KOPT-K1 (cell line): ENCODE measurements around the gene PLSCR3.
A peak's percentile ranks its signal among the peaks of the same experiment; 100 is the strongest.

Experiments
- H3K27ac ChIP-seq: fragments of 200-600 bp; sonication (generic); 2 replicates; pipeline ENCODE4 v1.5.1; 2016; ENCODE audit warnings: antibody characterized with exemption, mild to moderate bottlenecking, low read depth, low read length; ENCODE audit not compliant: poor library complexity, severe bottlenecking
- H3K36me3 ChIP-seq: fragments of 200-600 bp; sonication (generic); 2 replicates; pipeline ENCODE4 v1.5.1; 2017; ENCODE audit warnings: antibody characterized with exemption, mild to moderate bottlenecking, low read length, moderate library complexity; ENCODE audit not compliant: insufficient read depth
- H3K9me3 ChIP-seq: fragments of 200-600 bp; sonication (generic); 2 replicates; pipeline ENCODE4 v1.5.1; 2017; ENCODE audit warnings: antibody characterized with exemption, low read length, mild to moderate bottlenecking; ENCODE audit not compliant: insufficient read depth, poor library complexity, severe bottlenecking

The PLSCR3 gene

DNA sequence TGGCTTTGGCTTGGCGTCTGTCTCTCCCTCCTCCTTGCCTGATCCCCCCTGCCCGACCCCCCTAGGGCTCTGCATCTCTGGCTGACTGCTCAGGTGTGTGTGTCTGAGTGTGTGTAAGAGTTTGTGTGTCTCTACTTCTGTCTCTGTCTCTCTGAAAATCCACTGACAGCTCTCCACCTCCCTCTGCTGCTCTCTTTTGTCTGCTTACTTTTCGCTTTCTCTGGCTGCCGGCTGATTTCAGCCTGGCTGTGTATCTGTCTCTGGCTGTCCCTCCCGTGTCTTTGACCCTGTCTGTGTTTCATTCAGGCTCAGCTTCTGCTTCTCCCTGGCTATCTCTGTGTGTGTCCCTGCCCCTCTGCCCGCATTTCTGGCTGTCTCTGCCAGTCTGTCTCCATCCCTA, 22.0 kb upstream of the PLSCR3 start:
- Histone ChIP-seq H3K36me3 (no peaks in the 10 kb centered on the region), H3K27ac (no peak overlapping the region)

GRCh38 chr17:7415784-7416183, 21.5 kb upstream of the PLSCR3 start:
- no peaks in the 10 kb centered on the region for H3K36me3 ChIP-seq
- no peak overlapping the region for H3K27ac ChIP-seq
- no peaks in the 10 kb centered on the region for H3K9me3 ChIP-seq

More for the DNA sequence above, 22.0 kb upstream of the PLSCR3 start:
- H3K9me3 ChIP-seq: no peaks in the 10 kb centered on the region

- Histone ChIP-seq H3K9me3 (no peaks in the 10 kb centered on the region), H3K36me3 (no peaks in the 10 kb centered on the region), H3K27ac (no peak overlapping the region)
Measured at GRCh38 chr17:7414837-7415236, 20.5 kb upstream of the PLSCR3 start.

DNA sequence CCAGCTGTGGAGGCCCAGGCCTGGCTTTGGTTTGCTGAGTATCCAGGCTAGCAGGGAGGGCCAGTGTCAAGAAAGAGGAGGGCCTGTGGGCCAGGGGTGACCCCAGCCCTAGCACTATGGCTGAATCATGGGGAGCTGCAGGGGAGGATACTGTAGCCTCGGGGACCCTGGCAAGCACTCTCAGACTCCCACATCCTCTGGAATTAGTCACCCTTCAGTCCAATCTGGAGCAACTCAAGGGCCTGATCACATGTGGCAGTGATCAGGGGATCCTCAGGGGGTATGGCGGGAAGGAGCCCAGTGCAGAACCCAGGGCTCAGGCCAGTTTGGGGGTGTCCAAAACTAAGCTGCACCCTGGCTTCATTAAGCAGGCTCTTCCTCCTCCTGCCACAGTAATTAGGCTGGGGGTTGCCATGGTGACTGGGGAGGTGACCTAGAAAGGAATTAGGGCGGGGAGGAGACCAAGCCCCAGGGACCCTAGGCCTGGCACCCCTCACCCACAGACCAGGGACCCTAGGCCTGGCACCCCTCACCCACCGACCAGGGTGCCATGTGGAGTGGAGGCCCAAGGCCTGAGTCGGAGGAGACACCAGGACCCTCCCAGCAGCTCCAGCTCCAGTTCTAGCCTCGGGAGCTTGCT, 19.1 kb upstream of the PLSCR3 start:
- Histone ChIP-seq H3K27ac (no peak overlapping the region), H3K36me3 (no peaks in the 10 kb centered on the region), H3K9me3 (no peaks in the 10 kb centered on the region)

- no peak overlapping the region for H3K27ac ChIP-seq
- no peaks in the 10 kb centered on the region for H3K9me3 ChIP-seq
- no peaks in the 10 kb centered on the region for H3K36me3 ChIP-seq
Measured at GRCh38 chr17:7411427-7411750, 17.1 kb upstream of the PLSCR3 start.

- H3K36me3 ChIP-seq: no peaks in the 10 kb centered on the region
- no peaks in the 10 kb centered on the region for H3K9me3 ChIP-seq
- H3K27ac ChIP-seq: no peak overlapping the region
Measured at GRCh38 chr17:7410634-7411426, 16.5 kb upstream of the PLSCR3 start.

DNA sequence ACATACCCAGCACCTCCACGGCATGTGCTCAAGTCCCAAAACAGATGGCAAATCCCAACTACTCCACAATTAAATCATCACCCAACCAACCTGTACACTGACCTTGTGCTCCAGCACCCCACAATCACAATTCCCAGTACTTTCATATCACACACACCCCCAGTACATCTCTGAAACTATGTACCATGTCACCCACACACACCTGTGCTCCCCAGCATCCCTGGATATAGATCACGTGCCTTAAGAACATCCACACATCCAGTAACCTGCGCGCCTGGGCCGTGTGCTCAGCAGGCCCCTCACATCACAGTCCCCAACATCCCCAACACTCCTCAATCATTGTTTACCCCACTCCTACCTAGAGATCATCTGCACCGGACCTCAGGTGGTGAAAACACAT, 15.4 kb upstream of the PLSCR3 start:
- no peaks in the 10 kb centered on the region for H3K36me3 ChIP-seq
- no peak overlapping the region for H3K27ac ChIP-seq
- H3K9me3 ChIP-seq: no peaks in the 10 kb centered on the region

GRCh38 chr17:7408863-7409262, 14.5 kb upstream of the PLSCR3 start:
- H3K36me3 ChIP-seq: no peaks in the 10 kb centered on the region
- no peak overlapping the region for H3K27ac ChIP-seq
- H3K9me3 ChIP-seq: no peaks in the 10 kb centered on the region

DNA sequence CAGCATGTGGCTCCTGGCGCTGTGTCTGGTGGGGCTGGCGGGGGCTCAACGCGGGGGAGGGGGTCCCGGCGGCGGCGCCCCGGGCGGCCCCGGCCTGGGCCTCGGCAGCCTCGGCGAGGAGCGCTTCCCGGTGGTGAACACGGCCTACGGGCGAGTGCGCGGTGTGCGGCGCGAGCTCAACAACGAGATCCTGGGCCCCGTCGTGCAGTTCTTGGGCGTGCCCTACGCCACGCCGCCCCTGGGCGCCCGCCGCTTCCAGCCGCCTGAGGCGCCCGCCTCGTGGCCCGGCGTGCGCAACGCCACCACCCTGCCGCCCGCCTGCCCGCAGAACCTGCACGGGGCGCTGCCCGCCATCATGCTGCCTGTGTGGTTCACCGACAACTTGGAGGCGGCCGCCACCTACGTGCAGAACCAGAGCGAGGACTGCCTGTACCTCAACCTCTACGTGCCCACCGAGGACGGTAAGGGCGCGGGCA, 14.0 kb upstream of the PLSCR3 start:
- Histone ChIP-seq H3K36me3 (no peaks in the 10 kb centered on the region), H3K9me3 (no peaks in the 10 kb centered on the region), H3K27ac (no peak overlapping the region)

- H3K36me3 ChIP-seq: no peaks in the 10 kb centered on the region
- no peaks in the 10 kb centered on the region for H3K9me3 ChIP-seq
- no peak within 1 kb of the TSS for H3K27ac ChIP-seq
Measured at GRCh38 chr17:7407485-7408251, 13.3 kb upstream of the PLSCR3 start, which contains the start of gene NLGN2. TSS of gene NLGN2 (plus strand) at chr17:7407845. CDS start at chr17:7408256, 411 bp downstream.

DNA sequence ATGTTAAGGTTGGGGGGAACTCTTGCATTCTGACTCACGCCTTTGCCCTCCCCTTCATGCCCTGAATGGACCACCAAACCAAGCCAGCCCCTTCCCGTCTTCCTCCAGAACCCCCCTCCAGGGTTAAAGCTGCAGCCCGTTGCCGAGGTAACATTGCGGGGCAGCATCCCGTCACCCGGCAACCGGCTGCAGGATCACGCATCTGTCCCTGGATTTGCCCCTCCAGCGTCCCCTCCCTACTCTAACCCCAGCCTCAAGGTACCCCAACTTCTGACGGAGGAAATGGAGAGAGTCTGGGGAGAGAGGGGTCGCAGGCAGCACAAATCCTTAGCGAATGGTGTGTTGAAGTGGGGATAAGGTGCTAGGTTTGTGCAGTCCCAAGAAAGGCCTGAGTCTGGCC, 12.8 kb upstream of the PLSCR3 start:
- Histone ChIP-seq H3K9me3 (no peaks in the 10 kb centered on the region), H3K36me3 (no peaks in the 10 kb centered on the region), H3K27ac (no peak overlapping the region)

DNA sequence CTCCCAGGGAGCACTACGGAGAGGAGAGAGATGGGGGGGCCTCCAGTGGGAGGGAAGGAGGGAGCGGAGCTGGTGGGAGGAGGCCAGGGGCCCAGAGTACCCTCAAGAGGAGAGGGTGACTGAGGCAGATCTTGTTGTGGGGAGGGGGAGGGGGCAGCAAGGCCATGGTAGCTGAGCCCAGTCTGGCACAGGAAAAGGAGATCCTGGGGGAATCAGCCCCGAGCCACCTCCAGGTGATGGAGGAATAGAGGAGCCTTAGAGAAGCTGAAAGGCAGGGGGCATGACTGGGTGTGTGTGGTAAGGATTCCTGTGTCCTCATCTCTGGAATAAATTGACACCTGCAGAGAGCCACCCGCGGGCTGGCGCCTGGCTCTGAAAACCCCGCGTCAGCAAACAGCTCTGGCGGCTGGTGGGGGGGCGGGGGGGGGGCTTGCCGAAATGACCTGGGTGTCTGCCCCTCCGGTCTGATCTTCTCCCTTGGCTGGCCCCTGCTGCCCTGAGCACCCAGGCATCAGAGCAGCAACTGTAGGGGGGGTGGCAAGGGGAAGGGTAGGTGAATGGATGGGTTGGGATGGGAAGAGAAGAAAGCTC, 12.0 kb upstream of the PLSCR3 start:
- H3K27ac ChIP-seq: no peak overlapping the region
- no peaks in the 10 kb centered on the region for H3K36me3 ChIP-seq
- H3K9me3 ChIP-seq: no peaks in the 10 kb centered on the region

GRCh38 chr17:7405350-7406234, 11.3 kb upstream of the PLSCR3 start:
- H3K27ac ChIP-seq: no peak overlapping the region

DNA sequence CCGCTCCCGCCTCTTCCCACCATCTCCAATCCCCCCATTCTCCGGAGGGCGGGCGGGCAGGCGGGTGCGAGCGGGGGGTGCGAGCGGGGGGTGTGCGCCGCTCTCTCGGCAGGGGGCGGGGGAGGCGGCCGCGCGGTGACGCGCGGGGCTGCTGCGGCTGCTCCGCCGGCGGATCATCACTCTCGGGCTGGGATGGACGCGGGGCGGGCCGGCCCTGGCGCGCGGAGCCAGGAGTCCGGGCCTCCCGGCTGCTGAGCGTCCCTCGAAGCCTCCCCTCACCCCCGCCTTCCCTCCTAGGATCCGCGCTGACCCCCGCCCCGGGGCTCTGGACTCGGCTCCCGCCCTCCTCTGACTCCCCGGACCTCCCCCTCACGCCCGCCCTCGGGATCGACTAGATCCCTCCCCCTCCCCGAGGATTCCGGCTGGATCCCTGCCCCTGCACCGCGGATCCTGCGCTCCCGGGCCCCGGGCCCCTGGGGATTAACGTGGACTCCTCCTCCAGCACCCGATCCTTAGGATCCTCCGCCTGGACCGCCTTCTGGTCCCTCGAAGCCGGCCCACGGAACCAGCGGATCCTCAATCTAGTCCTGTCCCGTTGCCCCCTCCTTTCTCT, 10.5 kb upstream of the PLSCR3 start:
- H3K36me3 ChIP-seq: no peaks in the 10 kb centered on the region
- H3K27ac ChIP-seq: peak overlapping the region; percentile 63

More at GRCh38 chr17:7405350-7406234, 11.3 kb upstream of the PLSCR3 start:
- Histone ChIP-seq H3K36me3 (no peaks in the 10 kb centered on the region), H3K9me3 (no peaks in the 10 kb centered on the region)

More for the DNA sequence above, 10.5 kb upstream of the PLSCR3 start:
- H3K9me3 ChIP-seq: no peaks in the 10 kb centered on the region
